GM12801 (cell line): Measurements from ENCODE around the gene RNASE11.

Experiments
- CTCF ChIP-seq: IDR thresholded peaks from one replicate; pipeline ENCODE4 v1.5.1; 2011; ENCODE audit warnings: control low read depth; ENCODE audit not compliant: insufficient read length; ENCODE audit errors: extremely low read depth

Gene RNASE11

GRCh38 chr14:20583142-20583541 is 4.7 kb downstream of the RNASE11 start:
- no peak for TF ChIP-seq CTCF

- no peak for TF ChIP-seq CTCF
These were observed 7.6 kb downstream of the RNASE11 start for GRCh38 chr14:20580242-20580641.

- TF ChIP-seq CTCF, result no peak
These were observed 8.9 kb downstream of the RNASE11 start for GRCh38 chr14:20578784-20579502.

DNA sequence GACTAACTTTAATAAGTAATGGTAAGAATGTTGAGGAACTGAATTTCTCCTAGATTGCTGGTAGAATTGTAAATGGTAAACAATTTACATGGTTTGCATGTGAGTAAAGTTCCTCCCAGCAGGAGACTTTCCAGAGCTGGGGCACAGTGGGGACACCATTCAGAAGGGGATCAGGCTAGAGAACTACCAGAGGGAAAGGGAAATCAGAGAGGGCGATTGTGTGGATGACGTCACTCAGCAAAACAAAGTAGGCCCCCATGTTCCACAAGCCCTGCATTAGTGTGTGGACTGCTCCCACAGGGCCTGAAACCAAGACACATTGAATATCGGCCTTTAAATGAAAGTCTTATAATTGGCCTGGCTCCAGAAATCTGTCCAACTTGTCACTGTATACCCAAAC is 9.5 kb downstream of the RNASE11 start:
- TF ChIP-seq CTCF, result no peak

DNA sequence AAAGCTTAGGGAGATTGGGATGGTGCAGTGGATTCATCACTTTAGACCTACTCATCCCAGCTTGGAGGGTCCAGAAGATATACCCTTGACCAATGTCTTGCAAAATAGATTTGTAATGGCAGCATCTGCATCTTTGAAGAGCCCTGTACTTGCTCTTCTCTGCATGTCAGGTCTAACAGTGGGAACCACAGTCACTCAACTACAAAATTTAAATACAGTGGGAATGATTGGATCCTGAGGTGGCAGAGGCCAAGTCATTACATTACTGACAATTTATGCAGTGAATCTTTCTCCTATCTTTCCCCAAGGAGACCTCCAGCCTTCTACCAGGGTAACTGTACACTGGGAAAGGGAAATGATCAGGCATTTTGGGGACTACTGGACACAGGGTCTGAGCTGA is 18.7 kb downstream of the RNASE11 start:
- no peak for TF ChIP-seq CTCF

DNA sequence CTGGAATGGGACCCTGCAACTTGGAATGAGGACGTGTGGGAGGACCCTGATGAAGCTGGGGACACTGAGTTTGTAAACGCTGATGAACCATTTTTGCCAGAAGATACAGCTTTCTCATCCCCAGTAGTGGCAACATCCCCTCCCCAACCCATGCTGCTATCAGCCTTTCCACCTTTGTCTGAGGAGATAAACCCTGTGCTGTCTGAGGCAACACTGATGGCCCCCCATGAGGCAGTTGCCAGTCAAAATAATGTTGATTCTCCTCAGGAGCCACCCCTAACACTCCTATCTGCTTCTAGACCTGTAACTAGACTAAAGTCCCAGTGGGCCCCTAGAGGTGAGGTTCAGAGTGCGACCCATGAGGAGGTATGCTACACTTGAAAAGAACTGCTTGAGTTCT is 19.4 kb downstream of the RNASE11 start:
- TF ChIP-seq CTCF, result no peak

GRCh38 chr14:20564501-20564997 is 23.3 kb downstream of the RNASE11 start:
- TF ChIP-seq CTCF, result no peak

DNA sequence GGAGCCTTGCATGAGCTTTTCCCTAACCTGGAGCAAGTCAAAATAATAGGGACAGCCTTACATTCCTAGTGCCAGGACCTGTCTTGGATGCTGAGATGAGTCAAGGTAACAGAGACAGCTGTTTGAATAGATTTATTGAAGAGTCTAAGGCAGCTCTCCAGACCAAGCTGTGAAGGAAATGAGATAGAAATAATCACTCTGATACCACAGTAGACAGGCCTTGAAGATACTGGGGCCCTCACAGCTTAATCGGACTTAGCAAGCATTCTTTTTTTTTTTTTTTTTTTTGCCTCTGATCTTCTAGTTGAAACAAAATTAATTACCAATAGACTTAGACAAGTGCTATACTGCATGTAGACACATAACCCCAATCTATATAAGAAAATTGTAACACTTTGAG is 23.8 kb downstream of the RNASE11 start:
- TF ChIP-seq CTCF, result no peak
